ENCODE data around the gene BRINP2.

The BRINP2 gene

GRCh38 chr1:177229781-177230180 lies 59.0 kb downstream of the BRINP2 start:
- no peak for DNase-seq
- Histone ChIP-seq H2BK5ac (ENCODE audit: low read depth, low read length, poor library complexity) (no peak overlapping the region), H3K18ac (ENCODE audit: low read length) (no peak overlapping the region), H3K4me2 (ENCODE audit: low read length) (no peak overlapping the region), H3K27ac (ENCODE audit: low read depth, low read length) (no peak overlapping the region), H4K12ac (ENCODE audit: low read depth, low read length) (no peak overlapping the region), H2BK120ac (ENCODE audit: insufficient read depth, low read length, poor library complexity) (no peak overlapping the region), H2BK12ac (ENCODE audit: low read length) (no peak overlapping the region), H3K23ac (ENCODE audit: low read length) (no peak overlapping the region), H3K9ac (ENCODE audit: low read length) (no peak overlapping the region), H3K4me1 (ENCODE audit: control insufficient read depth in 1 of 2, insufficient read depth in 2 of 2, low read length in 2 of 2) (no peaks in the 10 kb centered on the region), H3K36me3 (ENCODE audit: control insufficient read depth in 1 of 2, insufficient read depth in 2 of 2, low read length in 2 of 2) (no peaks in the 10 kb centered on the region), H3K79me2 (ENCODE audit: control insufficient read depth, insufficient read depth, low read length, poor library complexity) (no peaks in the 10 kb centered on the region), H3K14ac (ENCODE audit: low read length) (no peak overlapping the region), H3K79me1 (ENCODE audit: low read length) (no peaks in the 10 kb centered on the region), H3K4ac (ENCODE audit: low read depth, low read length) (no peak overlapping the region), H4K91ac (ENCODE audit: low read depth, low read length) (no peak overlapping the region), H2AK5ac (ENCODE audit: low read length) (no peak overlapping the region), H3K4me3 (ENCODE audit: low read depth, low read length) (no peak overlapping the region), H3K27me3 (ENCODE audit: insufficient read depth, low read length) (no peaks in the 10 kb centered on the region), H3K9me3 (ENCODE audit: insufficient read depth, low read depth, low read length) (peaks cover 2% of the 10 kb centered on the region), H2AFZ (ENCODE audit: insufficient read depth, low read length, poor library complexity) (no peak overlapping the region), H4K8ac (ENCODE audit: low read depth, low read length) (no peak overlapping the region)
- no CpG with 5 or more reads among the region's 20 CpGs for WGBS (ENCODE audit: extremely low coverage, insufficient coverage, insufficient read length)

GRCh38 chr1:177230228-177231016 lies 59.7 kb downstream of the BRINP2 start:
- no peaks in the 10 kb centered on the region for H3K36me3 ChIP-seq (ENCODE audit: control insufficient read depth in 1 of 2, insufficient read depth in 2 of 2, low read length in 2 of 2)
- no peak for DNase-seq
- H3K4me3 ChIP-seq (ENCODE audit: low read depth, low read length) = no peak overlapping the region
- no peak overlapping the region for H2AK5ac ChIP-seq (ENCODE audit: low read length)
- no peak overlapping the region for H2BK12ac ChIP-seq (ENCODE audit: low read length)
- H3K79me1 ChIP-seq (ENCODE audit: low read length) = no peaks in the 10 kb centered on the region
- no peak overlapping the region for H2BK5ac ChIP-seq (ENCODE audit: low read depth, low read length, poor library complexity)
- no peak overlapping the region for H2AFZ ChIP-seq (ENCODE audit: insufficient read depth, low read length, poor library complexity)
- H3K79me2 ChIP-seq (ENCODE audit: control insufficient read depth, insufficient read depth, low read length, poor library complexity) = no peaks in the 10 kb centered on the region
- H3K9ac ChIP-seq (ENCODE audit: low read length) = no peak overlapping the region
- WGBS (ENCODE audit: extremely low coverage, insufficient coverage, insufficient read length) = no CpG with 5 or more reads among the region's 4 CpGs
- no peak overlapping the region for H4K91ac ChIP-seq (ENCODE audit: low read depth, low read length)
- no peak overlapping the region for H3K23ac ChIP-seq (ENCODE audit: low read length)
- H3K14ac ChIP-seq (ENCODE audit: low read length) = no peak overlapping the region
- no peak overlapping the region for H3K4ac ChIP-seq (ENCODE audit: low read depth, low read length)
- peaks cover 2% of the 10 kb centered on the region for H3K9me3 ChIP-seq (ENCODE audit: insufficient read depth, low read depth, low read length)
- H4K8ac ChIP-seq (ENCODE audit: low read depth, low read length) = no peak overlapping the region
- H3K18ac ChIP-seq (ENCODE audit: low read length) = no peak overlapping the region
- no peak overlapping the region for H4K12ac ChIP-seq (ENCODE audit: low read depth, low read length)
- H3K4me1 ChIP-seq (ENCODE audit: control insufficient read depth in 1 of 2, insufficient read depth in 2 of 2, low read length in 2 of 2) = no peaks in the 10 kb centered on the region
- H3K27ac ChIP-seq (ENCODE audit: low read depth, low read length) = no peak overlapping the region
- H3K27me3 ChIP-seq (ENCODE audit: insufficient read depth, low read length) = no peaks in the 10 kb centered on the region
- H2BK120ac ChIP-seq (ENCODE audit: insufficient read depth, low read length, poor library complexity) = no peak overlapping the region
- no peak overlapping the region for H3K4me2 ChIP-seq (ENCODE audit: low read length)

- H3K79me1 ChIP-seq (ENCODE audit: low read length) = no peaks in the 10 kb centered on the region
- H3K79me2 ChIP-seq (ENCODE audit: control insufficient read depth, insufficient read depth, low read length, poor library complexity) = no peaks in the 10 kb centered on the region
- no peak overlapping the region for H3K23ac ChIP-seq (ENCODE audit: low read length)
- H3K9me3 ChIP-seq (ENCODE audit: insufficient read depth, low read depth, low read length) = peaks cover 4% of the 10 kb centered on the region
- H4K8ac ChIP-seq (ENCODE audit: low read depth, low read length) = no peak overlapping the region
- no peak overlapping the region for H2BK12ac ChIP-seq (ENCODE audit: low read length)
- no peak overlapping the region for H3K27ac ChIP-seq (ENCODE audit: low read depth, low read length)
- H4K91ac ChIP-seq (ENCODE audit: low read depth, low read length) = no peak overlapping the region
- no peak overlapping the region for H2AK5ac ChIP-seq (ENCODE audit: low read length)
- no CpG with 5 or more reads among the region's 7 CpGs for WGBS (ENCODE audit: extremely low coverage, insufficient coverage, insufficient read length)
- no peak overlapping the region for H2BK120ac ChIP-seq (ENCODE audit: insufficient read depth, low read length, poor library complexity)
- no peak overlapping the region for H3K14ac ChIP-seq (ENCODE audit: low read length)
- H3K9ac ChIP-seq (ENCODE audit: low read length) = no peak overlapping the region
- no peaks in the 10 kb centered on the region for H3K27me3 ChIP-seq (ENCODE audit: insufficient read depth, low read length)
- H3K4me1 ChIP-seq (ENCODE audit: control insufficient read depth in 1 of 2, insufficient read depth in 2 of 2, low read length in 2 of 2) = no peaks in the 10 kb centered on the region
- no peak overlapping the region for H3K18ac ChIP-seq (ENCODE audit: low read length)
- no peak overlapping the region for H4K12ac ChIP-seq (ENCODE audit: low read depth, low read length)
- no peaks in the 10 kb centered on the region for H3K36me3 ChIP-seq (ENCODE audit: control insufficient read depth in 1 of 2, insufficient read depth in 2 of 2, low read length in 2 of 2)
- H2BK5ac ChIP-seq (ENCODE audit: low read depth, low read length, poor library complexity) = no peak overlapping the region
- no peak overlapping the region for H3K4ac ChIP-seq (ENCODE audit: low read depth, low read length)
- DNase-seq = no peak
- H3K4me3 ChIP-seq (ENCODE audit: low read depth, low read length) = no peak overlapping the region
- H2AFZ ChIP-seq (ENCODE audit: insufficient read depth, low read length, poor library complexity) = no peak overlapping the region
- no peak overlapping the region for H3K4me2 ChIP-seq (ENCODE audit: low read length)
These were observed 64.6 kb downstream of the BRINP2 start for GRCh38 chr1:177235350-177235749.

GRCh38 chr1:177236962-177237361 lies 66.2 kb downstream of the BRINP2 start:
- no peak overlapping the region for H3K4me2 ChIP-seq (ENCODE audit: low read length)
- H3K4me1 ChIP-seq (ENCODE audit: control insufficient read depth in 1 of 2, insufficient read depth in 2 of 2, low read length in 2 of 2) = no peaks in the 10 kb centered on the region
- H3K9ac ChIP-seq (ENCODE audit: low read length) = no peak overlapping the region
- no peak overlapping the region for H3K14ac ChIP-seq (ENCODE audit: low read length)
- H3K18ac ChIP-seq (ENCODE audit: low read length) = no peak overlapping the region
- H2AK5ac ChIP-seq (ENCODE audit: low read length) = no peak overlapping the region
- no peaks in the 10 kb centered on the region for H3K36me3 ChIP-seq (ENCODE audit: control insufficient read depth in 1 of 2, insufficient read depth in 2 of 2, low read length in 2 of 2)
- WGBS (ENCODE audit: extremely low coverage, insufficient coverage, insufficient read length) = no CpG with 5 or more reads among the region's 4 CpGs
- H3K23ac ChIP-seq (ENCODE audit: low read length) = no peak overlapping the region
- no peaks in the 10 kb centered on the region for H3K27me3 ChIP-seq (ENCODE audit: insufficient read depth, low read length)
- no peak overlapping the region for H4K12ac ChIP-seq (ENCODE audit: low read depth, low read length)
- no peak overlapping the region for H2BK5ac ChIP-seq (ENCODE audit: low read depth, low read length, poor library complexity)
- H3K4ac ChIP-seq (ENCODE audit: low read depth, low read length) = no peak overlapping the region
- no peak overlapping the region for H2AFZ ChIP-seq (ENCODE audit: insufficient read depth, low read length, poor library complexity)
- H3K27ac ChIP-seq (ENCODE audit: low read depth, low read length) = no peak overlapping the region
- H3K4me3 ChIP-seq (ENCODE audit: low read depth, low read length) = no peak overlapping the region
- H3K79me1 ChIP-seq (ENCODE audit: low read length) = no peaks in the 10 kb centered on the region
- DNase-seq = no peak
- no peak overlapping the region for H4K91ac ChIP-seq (ENCODE audit: low read depth, low read length)
- H3K9me3 ChIP-seq (ENCODE audit: insufficient read depth, low read depth, low read length) = peaks cover 2% of the 10 kb centered on the region
- no peak overlapping the region for H2BK12ac ChIP-seq (ENCODE audit: low read length)
- no peak overlapping the region for H2BK120ac ChIP-seq (ENCODE audit: insufficient read depth, low read length, poor library complexity)
- H3K79me2 ChIP-seq (ENCODE audit: control insufficient read depth, insufficient read depth, low read length, poor library complexity) = no peaks in the 10 kb centered on the region
- no peak overlapping the region for H4K8ac ChIP-seq (ENCODE audit: low read depth, low read length)

All from trophoblast cell (in vitro differentiated cells and primary cell).